Measurements from ENCODE around the gene P4HTM.
A peak's percentile ranks its signal among the peaks of the same experiment; 100 is the strongest.

Gene P4HTM

GRCh38 chr3:48989796-48990635, at the start of gene P4HTM:
TSS of gene P4HTM (plus strand) at chr3:48990241. CDS start at chr3:48990257, 16 bp downstream.
- DNase-seq, result peak; percentile 94

- no peak for DNase-seq
Measured at GRCh38 chr3:48945432-48945831, 44.6 kb upstream of the P4HTM start.

- DNase-seq, result no peak
Measured at GRCh38 chr3:48945891-48946549, 44.0 kb upstream of the P4HTM start.

- DNase-seq, result no peak
Measured at GRCh38 chr3:48949376-48949717, 40.7 kb upstream of the P4HTM start.

GRCh38 chr3:48950051-48950450, 40.0 kb upstream of the P4HTM start:
- DNase-seq, result no peak

- DNase-seq, result no peak
Measured at GRCh38 chr3:48951764-48952163, 38.3 kb upstream of the P4HTM start.

GRCh38 chr3:48952510-48953118, 37.4 kb upstream of the P4HTM start:
- DNase-seq, result no peak

- DNase-seq, result no peak
Measured at GRCh38 chr3:48957006-48957705, 32.9 kb upstream of the P4HTM start.

GRCh38 chr3:48960841-48961413, 29.1 kb upstream of the P4HTM start:
- no peak for DNase-seq

GRCh38 chr3:48962340-48962739, 27.7 kb upstream of the P4HTM start:
- no peak for DNase-seq

- DNase-seq, result no peak
Measured at GRCh38 chr3:48962939-48963338, 27.1 kb upstream of the P4HTM start.

- DNase-seq, result no peak
Measured at GRCh38 chr3:48963591-48963990, 26.4 kb upstream of the P4HTM start.

GRCh38 chr3:48966367-48966766, 23.7 kb upstream of the P4HTM start:
- DNase-seq, result no peak

- no peak for DNase-seq
Measured at GRCh38 chr3:48966876-48967361, 23.1 kb upstream of the P4HTM start.

GRCh38 chr3:48970586-48970985, 19.5 kb upstream of the P4HTM start:
- no peak for DNase-seq

- DNase-seq, result no peak
Measured at GRCh38 chr3:48974076-48974864, 15.8 kb upstream of the P4HTM start.

- DNase-seq, result no peak
Measured at GRCh38 chr3:48979451-48979850, 10.6 kb upstream of the P4HTM start.

GRCh38 chr3:48980295-48980694, 9.7 kb upstream of the P4HTM start:
- DNase-seq, result no peak

GRCh38 chr3:48982016-48982415, 8.0 kb upstream of the P4HTM start:
- no peak for DNase-seq

- DNase-seq, result no peak
Measured at GRCh38 chr3:48982686-48983085, 7.4 kb upstream of the P4HTM start.

GRCh38 chr3:48983096-48983495, 6.9 kb upstream of the P4HTM start:
- DNase-seq, result no peak

GRCh38 chr3:48984663-48985062, 5.4 kb upstream of the P4HTM start:
- DNase-seq, result no peak
